ENCODE results near the gene NID2. TPM values are rescaled to one million over a fixed set of nuclear protein-coding genes. Genes with fewer than 3 reads are reported as not detected.
A peak's percentile ranks its signal among the peaks of the same experiment; 100 is the strongest.

The NID2 gene, protein sequence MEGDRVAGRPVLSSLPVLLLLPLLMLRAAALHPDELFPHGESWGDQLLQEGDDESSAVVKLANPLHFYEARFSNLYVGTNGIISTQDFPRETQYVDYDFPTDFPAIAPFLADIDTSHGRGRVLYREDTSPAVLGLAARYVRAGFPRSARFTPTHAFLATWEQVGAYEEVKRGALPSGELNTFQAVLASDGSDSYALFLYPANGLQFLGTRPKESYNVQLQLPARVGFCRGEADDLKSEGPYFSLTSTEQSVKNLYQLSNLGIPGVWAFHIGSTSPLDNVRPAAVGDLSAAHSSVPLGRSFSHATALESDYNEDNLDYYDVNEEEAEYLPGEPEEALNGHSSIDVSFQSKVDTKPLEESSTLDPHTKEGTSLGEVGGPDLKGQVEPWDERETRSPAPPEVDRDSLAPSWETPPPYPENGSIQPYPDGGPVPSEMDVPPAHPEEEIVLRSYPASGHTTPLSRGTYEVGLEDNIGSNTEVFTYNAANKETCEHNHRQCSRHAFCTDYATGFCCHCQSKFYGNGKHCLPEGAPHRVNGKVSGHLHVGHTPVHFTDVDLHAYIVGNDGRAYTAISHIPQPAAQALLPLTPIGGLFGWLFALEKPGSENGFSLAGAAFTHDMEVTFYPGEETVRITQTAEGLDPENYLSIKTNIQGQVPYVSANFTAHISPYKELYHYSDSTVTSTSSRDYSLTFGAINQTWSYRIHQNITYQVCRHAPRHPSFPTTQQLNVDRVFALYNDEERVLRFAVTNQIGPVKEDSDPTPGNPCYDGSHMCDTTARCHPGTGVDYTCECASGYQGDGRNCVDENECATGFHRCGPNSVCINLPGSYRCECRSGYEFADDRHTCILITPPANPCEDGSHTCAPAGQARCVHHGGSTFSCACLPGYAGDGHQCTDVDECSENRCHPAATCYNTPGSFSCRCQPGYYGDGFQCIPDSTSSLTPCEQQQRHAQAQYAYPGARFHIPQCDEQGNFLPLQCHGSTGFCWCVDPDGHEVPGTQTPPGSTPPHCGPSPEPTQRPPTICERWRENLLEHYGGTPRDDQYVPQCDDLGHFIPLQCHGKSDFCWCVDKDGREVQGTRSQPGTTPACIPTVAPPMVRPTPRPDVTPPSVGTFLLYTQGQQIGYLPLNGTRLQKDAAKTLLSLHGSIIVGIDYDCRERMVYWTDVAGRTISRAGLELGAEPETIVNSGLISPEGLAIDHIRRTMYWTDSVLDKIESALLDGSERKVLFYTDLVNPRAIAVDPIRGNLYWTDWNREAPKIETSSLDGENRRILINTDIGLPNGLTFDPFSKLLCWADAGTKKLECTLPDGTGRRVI (N-terminal part only)
- total RNA-seq (2011; cell fraction: chromatin; rRNA removed; ENCODE audit: low replicate concordance), result 0.62 and 2.0 TPM in 2 replicates
- 0.13 TPM in 1 of 2 replicates, not detected in the other for total RNA-seq (2011; cell fraction: nucleolus; rRNA removed)
- total RNA-seq (2011; cell fraction: nucleoplasm; rRNA removed), result 0.69 TPM in 1 of 2 replicates, not detected in the other
- total RNA-seq (2014; rRNA removed), result not detected in 2 replicates
- total RNA-seq (2014; rRNA removed; fragmentation: Illumina TruSeq; extraction: Trizol), result 0.22 and 0.45 TPM in 2 replicates
- total RNA-seq (2015; rRNA removed; fragmentation: Illumina TruSeq; extraction: Trizol), result 0.11 TPM in 1 of 2 replicates, not detected in the other
- total RNA-seq (2021), result 0.09 and 0.22 TPM in 2 replicates
- 0.04 TPM in 1 of 2 replicates, not detected in the other for polyA plus RNA-seq (2011; rRNA removed)
- 0.07 TPM in 1 of 2 replicates, not detected in the other for polyA plus RNA-seq (2011; cell fraction: cytosol; rRNA removed)
- 0.17 and 0.30 TPM in 2 replicates for polyA plus RNA-seq (2011; cell fraction: nucleus; rRNA removed)
- 0.29 TPM in 1 of 2 replicates, not detected in the other for polyA plus RNA-seq (2012)
- polyA plus RNA-seq (2014; fragmentation: Illumina TruSeq; extraction: Trizol), result 0.45 TPM in 1 of 2 replicates, not detected in the other
- under 1 TPM; 0.10 to 0.29 TPM for polyA plus RNA-seq (2014; fragmentation: Nextera tagmentation; extraction: Ambion mirVana)
- polyA plus RNA-seq (2014; rRNA removed), result not detected in 2 replicates
- polyA minus RNA-seq (2011; rRNA and poly(A)+ RNA removed), result not detected in 2 replicates
- polyA minus RNA-seq (2011; cell fraction: cytosol; rRNA and poly(A)+ RNA removed), result not detected in 2 replicates
- 0.27 TPM in 1 of 2 replicates, not detected in the other for polyA minus RNA-seq (2011; cell fraction: nucleus; rRNA and poly(A)+ RNA removed)
- Bru-seq, nascent RNA, result percentile 14 among the genes with signal in this experiment
- not detected for BruChase-seq, experiment 1, labeled RNA remaining after a 2-hour chase
- percentile 3 among the genes with signal in this experiment for BruChase-seq, experiment 2, labeled RNA remaining after a 6-hour chase
- long read RNA-seq, experiment 1, result 0 reads
- long read RNA-seq, experiment 2, result 0 reads
- long read RNA-seq, experiment 3, result 0 reads

DNA sequence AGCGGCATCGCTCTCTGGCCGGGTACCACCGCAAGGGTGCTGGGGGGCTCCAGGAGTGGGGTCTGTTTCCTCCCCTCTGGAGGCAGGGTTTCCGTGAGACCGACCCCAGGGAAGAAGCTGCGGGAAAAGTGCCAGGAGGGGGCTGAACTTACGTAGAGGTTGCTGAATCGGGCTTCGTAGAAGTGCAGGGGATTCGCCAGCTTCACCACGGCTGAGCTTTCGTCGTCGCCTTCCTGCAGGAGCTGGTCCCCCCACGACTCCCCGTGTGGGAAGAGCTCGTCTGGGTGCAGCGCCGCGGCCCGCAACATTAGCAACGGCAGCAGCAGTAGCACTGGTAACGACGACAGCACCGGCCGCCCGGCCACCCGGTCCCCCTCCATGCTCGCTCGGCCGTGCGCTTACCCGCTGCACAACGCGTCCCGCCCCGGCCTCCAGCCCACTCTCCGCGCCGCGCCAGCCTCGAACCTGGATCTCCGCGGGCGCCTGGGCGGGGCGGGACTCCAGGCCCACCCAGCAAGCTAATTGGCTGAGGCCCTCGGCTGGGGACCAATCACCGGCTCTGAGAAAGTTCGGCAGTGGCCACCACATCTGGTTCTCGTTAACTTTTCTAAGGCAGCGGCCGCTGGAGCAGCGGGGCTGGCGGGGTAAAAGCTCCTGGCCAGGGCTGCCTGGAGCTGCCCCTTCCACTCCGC lies at the start of gene NID2:
NID2 (minus strand) TSS at position 445 of the 692 bp plus-strand sequence; CDS start at position 380, 65 bp downstream.
- intact Hi-C loops (cut with micrococcal nuclease), result no loop called here
- TF ChIP-seq RBM22 (IDR thresholded peaks at IDR 0.05; ENCODE audit: low read depth, low read length, poor library complexity, severe bottlenecking) (no peak), ETS2 (tag; IDR thresholded peaks at IDR 0.05; ENCODE audit: borderline replicate concordance, poor library complexity, severe bottlenecking) (no peak), ZNF445 (CRISPR knock-in tag; IDR thresholded peaks at IDR 0.05; ENCODE audit: low read depth) (no peak), TSC22D4 (tag; IDR thresholded peaks at IDR 0.05) (no peak), ETS1 (conservative IDR thresholded peaks at IDR 0.05; ENCODE audit: control insufficient read depth, low read depth, low read length) (no peak), SMARCC2 (IDR thresholded peaks at IDR 0.05; ENCODE audit: low read depth) (no peak), KDM1A (IDR thresholded peaks at IDR 0.05) (no peak)
- TF ChIP-seq, protein P1, sequence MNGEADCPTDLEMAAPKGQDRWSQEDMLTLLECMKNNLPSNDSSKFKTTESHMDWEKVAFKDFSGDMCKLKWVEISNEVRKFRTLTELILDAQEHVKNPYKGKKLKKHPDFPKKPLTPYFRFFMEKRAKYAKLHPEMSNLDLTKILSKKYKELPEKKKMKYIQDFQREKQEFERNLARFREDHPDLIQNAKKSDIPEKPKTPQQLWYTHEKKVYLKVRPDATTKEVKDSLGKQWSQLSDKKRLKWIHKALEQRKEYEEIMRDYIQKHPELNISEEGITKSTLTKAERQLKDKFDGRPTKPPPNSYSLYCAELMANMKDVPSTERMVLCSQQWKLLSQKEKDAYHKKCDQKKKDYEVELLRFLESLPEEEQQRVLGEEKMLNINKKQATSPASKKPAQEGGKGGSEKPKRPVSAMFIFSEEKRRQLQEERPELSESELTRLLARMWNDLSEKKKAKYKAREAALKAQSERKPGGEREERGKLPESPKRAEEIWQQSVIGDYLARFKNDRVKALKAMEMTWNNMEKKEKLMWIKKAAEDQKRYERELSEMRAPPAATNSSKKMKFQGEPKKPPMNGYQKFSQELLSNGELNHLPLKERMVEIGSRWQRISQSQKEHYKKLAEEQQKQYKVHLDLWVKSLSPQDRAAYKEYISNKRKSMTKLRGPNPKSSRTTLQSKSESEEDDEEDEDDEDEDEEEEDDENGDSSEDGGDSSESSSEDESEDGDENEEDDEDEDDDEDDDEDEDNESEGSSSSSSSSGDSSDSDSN (IDR thresholded peaks at IDR 0.05; ENCODE audit: borderline replicate concordance in 1 of 2, low read depth in 2 of 2, low read length in 2 of 2), result no peak

More for the DNA sequence above, at the start of gene NID2:
- no TSS peak for BruUV-seq (replicated peaks)
- Histone ChIP-seq H3K79me2 (ENCODE audit: control insufficient read depth, insufficient read depth, low read length) (no peaks in the 10 kb centered on the region), H3K4me2 (ENCODE audit: insufficient read depth, low read length) (no peak within 1 kb of the TSS), H3K4me3 (no peak within 1 kb of the TSS), H3K36me3 (ENCODE audit: control insufficient read depth, insufficient read depth, low read length) (no peaks in the 10 kb centered on the region), H3K9me1 (ENCODE audit: control insufficient read depth, insufficient read depth, low read length) (no peaks in the 10 kb centered on the region), H4K20me1 (replicated peaks; ENCODE audit: control insufficient read depth, insufficient read depth, low read length) (no peaks in the 10 kb centered on the region), H3K9ac (ENCODE audit: insufficient read depth in 1 of 2, low read depth in 2 of 2, low read length in 2 of 2) (no peak within 1 kb of the TSS), H3K27me3 (ENCODE audit: control insufficient read depth in 2 of 2, insufficient read depth in 2 of 2, low read length in 2 of 2) (peaks cover 3 to 27% of the 10 kb centered on the region in 2 experiments; a peak in 3 of 5 replicates), H3K9me3 (replicated peaks; ENCODE audit: control insufficient read depth, insufficient read depth, low read depth, low read length) (no peaks in the 10 kb centered on the region), H3K27ac (ENCODE audit: extremely low read depth, low read depth, low read length) (no peak within 1 kb of the TSS), H3K4me1 (replicated peaks in 1 of 2; ENCODE audit: control insufficient read depth in 2 of 2, insufficient read depth in 2 of 2, low read length in 2 of 2) (peaks cover 0 to 10% of the 10 kb centered on the region in 2 experiments; a peak in 2 of 5 replicates), H2AFZ (ENCODE audit: low read depth, low read length) (no peak within 1 kb of the TSS)
- DNase-seq (ENCODE audit: extremely low read depth in 1 of 4, low spot score in 3 of 4), result peak in 3 of 4 experiments; percentile 32 to 33 (median 32)
- 8% methylated on average over 25 of the region's 57 CpGs for WGBS (ENCODE audit: insufficient coverage, low coverage, missing lambda C conversion rate)
- ChIA-PET CTCF (ENCODE audit: low intra/inter-chr PET ratio) (no interaction called here), POLR2A (interaction anchor here (0.7 kb wide), 1 partner anchor 12 kb away, joined by 3 read pairs; no protein-coding TSS in a partner anchor)
- peak; percentile 72 for ATAC-seq
- in situ Hi-C loops (cut with MboI), result no loop called here
- no peak for FAIRE-seq

Data from K562 (cell line).